Right cardiac atrium (tissue), 5 donors: ENCODE results near the gene MUC6. TPM values are rescaled to one million over a fixed set of nuclear protein-coding genes. Genes with fewer than 3 reads are reported as not detected.

Source experiments
- ATAC-seq, 2 donors: fragments of 200-7000 bp; cut with Tn5 transposase; one replicate each; pipeline versions ENCODE4 v1.8.0 to v1.9.1; 2020; ENCODE audit warnings: moderate library complexity in 2 of 2, mild to moderate bottlenecking in 1 of 2
- DNase-seq, 3 donors: peaks; one replicate each; pipeline ENCODE4 v3.0.0-alpha.2; 2020
- H3K27ac ChIP-seq: one replicate; pipeline ENCODE4 v1.5.1; 2013; ENCODE audit warnings: mild to moderate bottlenecking, low read length, control low read depth, moderate library complexity
- H3K27me3 ChIP-seq: one replicate; pipeline ENCODE4 v1.6.1; 2013; ENCODE audit not compliant: control insufficient read depth, insufficient read depth
- H3K4me1 ChIP-seq: one replicate; pipeline ENCODE4 v1.6.1; 2013; ENCODE audit warnings: low read length; ENCODE audit not compliant: control insufficient read depth, insufficient read depth
- H3K4me3 ChIP-seq: one replicate; pipeline ENCODE4 v1.5.1; 2013; ENCODE audit warnings: low read length, control low read depth
- H3K9me3 ChIP-seq: one replicate; pipeline ENCODE4 v1.6.1; 2013; ENCODE audit warnings: low read length; ENCODE audit not compliant: control insufficient read depth
- WGBS: extraction: QIAGEN DNeasy Blood & Tissue Kit; methylation state at CpG from one replicate; pipeline ENCODE4 v1.1.7; 2013; 5-methylcytosine and 5-hydroxymethylcytosine counted together
- intact Hi-C, 4 donors: fragments of 100-400 bp; cut with DNase I; formaldehyde crosslinking; loops; one replicate each; pipeline versions ENCODE4 v1.11.0 to v1.14.0; 2022 to 2023
- polyA plus RNA-seq: library from polyadenylated mRNA; stranded (reverse); fragments of 200-250 nt; gene quantifications from one replicate; pipeline ENCODE4 v1.2.3, GENCODE V29; 2013
- total RNA-seq, 4 donors: library from RNA; stranded (reverse); fragmentation: NEBNext Ultra II Directional; extraction: Animal tissue kit (Norgen Biotek cat#: 25700); gene quantifications; one replicate each; pipeline ENCODE4 v1.2.1, GENCODE V29; 2021
- donor health status: healthy with polysubstance abuse.
- donor health status: DM: no; HTN: yes; CAD: no.
- donor health status: DM: no; HTN: no; CAD: no.
- donor health status: DM: no; HTN: yes; CAD: no; lungs with severe emphysema.
- donor health status: DM: yes; HTN: yes; CAD: no.

Gene MUC6
- total and polyA plus RNA-seq, 5 donors, result 0.05 TPM; not detected in 4

- Histone ChIP-seq H3K4me1 (no peaks in the 10 kb centered on the region), H3K9me3 (no peaks in the 10 kb centered on the region), H3K27ac (no peak overlapping the region), H3K27me3 (no peaks in the 10 kb centered on the region), H3K4me3 (no peak overlapping the region)
- ATAC-seq (no peak), DNase-seq (peak in 1 of 3 donors; percentile 39)
- intact Hi-C loops, result loop anchor here in 1 of 4 donors (10.0 kb wide), 1 partner anchor 200 kb away; no protein-coding TSS in a partner anchor
- 90% methylated on average over 17 of the region's 17 CpGs for WGBS
Measured at GRCh38 chr11:1055109-1055703, 18.7 kb upstream of the MUC6 start.

- peak in 2 of 3 donors; percentile 11 to 35 for DNase-seq
Measured at GRCh38 chr11:1054143-1055108, 17.9 kb upstream of the MUC6 start.

GRCh38 chr11:1053121-1053901, 16.8 kb upstream of the MUC6 start:
- no peak for ATAC-seq
- intact Hi-C loops, result loop anchor here in 2 of 4 donors (5.0 to 10.0 kb wide), 2 partner anchors 199 to 201 kb away; no protein-coding TSS in a partner anchor
- no peaks in the 10 kb centered on the region for H3K4me1 ChIP-seq
- H3K27me3 ChIP-seq, result no peaks in the 10 kb centered on the region
- 58% methylated on average over 25 of the region's 25 CpGs for WGBS
- peak in 2 of 3 donors; percentile 13 to 51 for DNase-seq
- H3K27ac ChIP-seq, result no peak overlapping the region
- no peak overlapping the region for H3K4me3 ChIP-seq
- no peaks in the 10 kb centered on the region for H3K9me3 ChIP-seq

More at GRCh38 chr11:1054143-1055108, 17.9 kb upstream of the MUC6 start:
- Histone ChIP-seq H3K4me1 (no peaks in the 10 kb centered on the region), H3K27ac (no peak overlapping the region), H3K27me3 (no peaks in the 10 kb centered on the region), H3K9me3 (no peaks in the 10 kb centered on the region), H3K4me3 (no peak overlapping the region)
- intact Hi-C loops, result loop anchor here in 2 of 4 donors (5.0 to 10.0 kb wide), 2 partner anchors 200 to 202 kb away; no protein-coding TSS in a partner anchor
- ATAC-seq, result no peak
- WGBS, result 46% methylated on average over 25 of the region's 25 CpGs

- H3K27me3 ChIP-seq, result no peaks in the 10 kb centered on the region
- no peaks in the 10 kb centered on the region for H3K9me3 ChIP-seq
- ATAC-seq (no peak), DNase-seq (peak in 2 of 3 donors; percentile 19 to 60)
- 78% methylated on average over 25 of the region's 25 CpGs for WGBS
- H3K4me1 ChIP-seq, result no peaks in the 10 kb centered on the region
- no peak overlapping the region for H3K4me3 ChIP-seq
- H3K27ac ChIP-seq, result no peak overlapping the region
- intact Hi-C loops, result loop anchor here in 2 of 4 donors (5.0 to 10.0 kb wide), 2 partner anchors 198 to 200 kb away; no protein-coding TSS in a partner anchor
Measured at GRCh38 chr11:1052133-1053011, 15.9 kb upstream of the MUC6 start.

GRCh38 chr11:1051356-1052132, 15.0 kb upstream of the MUC6 start:
- H3K27me3 ChIP-seq, result no peaks in the 10 kb centered on the region
- intact Hi-C loops, result loop anchor here (2.0 to 10.0 kb wide), 3 partner anchors 197 to 203 kb away; no protein-coding TSS in a partner anchor

GRCh38 chr11:1050581-1051355, 14.2 kb upstream of the MUC6 start:
- Histone ChIP-seq H3K4me1 (no peaks in the 10 kb centered on the region), H3K4me3 (no peak overlapping the region), H3K27ac (no peak overlapping the region), H3K27me3 (no peaks in the 10 kb centered on the region), H3K9me3 (no peaks in the 10 kb centered on the region)
- 49% methylated on average over 39 of the region's 39 CpGs for WGBS
- intact Hi-C loops, result loop anchor here (2.0 to 10.0 kb wide), 3 partner anchors 196 to 202 kb away; no protein-coding TSS in a partner anchor
- DNase-seq, result peak; percentile 59 to 84 (median 82)
- ATAC-seq, result peak; percentile 83 to 84

More at GRCh38 chr11:1051356-1052132, 15.0 kb upstream of the MUC6 start:
- DNase-seq (peak in 2 of 3 donors; percentile 13 to 42), ATAC-seq (peak in 1 of 2 donors; percentile 2)
- no peak overlapping the region for H3K27ac ChIP-seq
- H3K4me1 ChIP-seq, result no peaks in the 10 kb centered on the region
- 65% methylated on average over 15 of the region's 15 CpGs for WGBS
- no peak overlapping the region for H3K4me3 ChIP-seq
- no peaks in the 10 kb centered on the region for H3K9me3 ChIP-seq

- ATAC-seq (no peak), DNase-seq (peak in 2 of 3 donors; percentile 14 to 55)
- no peaks in the 10 kb centered on the region for H3K9me3 ChIP-seq
- H3K27ac ChIP-seq, result no peak overlapping the region
- intact Hi-C loops, result loop anchor here (2.0 to 10.0 kb wide), 4 partner anchors 125 to 201 kb away; partner anchors contain the start of gene AP2A2 (in 1 of the 4)
- WGBS, result 80% methylated on average over 18 of the region's 18 CpGs
- H3K27me3 ChIP-seq, result no peaks in the 10 kb centered on the region
- H3K4me1 ChIP-seq, result no peaks in the 10 kb centered on the region
- H3K4me3 ChIP-seq, result no peak overlapping the region
Measured at GRCh38 chr11:1049911-1050580, 13.5 kb upstream of the MUC6 start.

GRCh38 chr11:1049431-1049891, 12.9 kb upstream of the MUC6 start:
- Histone ChIP-seq H3K4me3 (no peak overlapping the region), H3K4me1 (no peaks in the 10 kb centered on the region), H3K9me3 (no peaks in the 10 kb centered on the region), H3K27me3 (no peaks in the 10 kb centered on the region), H3K27ac (no peak overlapping the region)
- intact Hi-C loops, result loop anchor here in 1 of 4 donors (10.0 kb wide), 1 partner anchor 125 kb away; the partner anchor contains the start of gene AP2A2
- 68% methylated on average over 13 of the region's 13 CpGs for WGBS
- DNase-seq, result peak in 2 of 3 donors; percentile 8 to 36
- ATAC-seq, result no peak
